GM04503 (cell line): ENCODE measurements around the gene SLC35E2B.

Source experiments
- DNase-seq: peaks from one replicate; pipeline ENCODE4 v3.0.0-alpha.2; 2012; ENCODE audit warnings: low read depth

SLC35E2B gene

GRCh38 chr1:1609822-1610485, 82.6 kb downstream of the SLC35E2B start:
- no peak for DNase-seq
